ENCODE results near the gene GRM8.
"Not testable (repeated sequence)": the region's sequence is repeated elsewhere in the genome, so short reads cannot be mapped to it uniquely, and the experiment has no call there.

GRM8 gene

GRCh38 chr7:126702242-126703016 lies 550.3 kb downstream of the GRM8 start:
- no peak for DNase-seq

DNA sequence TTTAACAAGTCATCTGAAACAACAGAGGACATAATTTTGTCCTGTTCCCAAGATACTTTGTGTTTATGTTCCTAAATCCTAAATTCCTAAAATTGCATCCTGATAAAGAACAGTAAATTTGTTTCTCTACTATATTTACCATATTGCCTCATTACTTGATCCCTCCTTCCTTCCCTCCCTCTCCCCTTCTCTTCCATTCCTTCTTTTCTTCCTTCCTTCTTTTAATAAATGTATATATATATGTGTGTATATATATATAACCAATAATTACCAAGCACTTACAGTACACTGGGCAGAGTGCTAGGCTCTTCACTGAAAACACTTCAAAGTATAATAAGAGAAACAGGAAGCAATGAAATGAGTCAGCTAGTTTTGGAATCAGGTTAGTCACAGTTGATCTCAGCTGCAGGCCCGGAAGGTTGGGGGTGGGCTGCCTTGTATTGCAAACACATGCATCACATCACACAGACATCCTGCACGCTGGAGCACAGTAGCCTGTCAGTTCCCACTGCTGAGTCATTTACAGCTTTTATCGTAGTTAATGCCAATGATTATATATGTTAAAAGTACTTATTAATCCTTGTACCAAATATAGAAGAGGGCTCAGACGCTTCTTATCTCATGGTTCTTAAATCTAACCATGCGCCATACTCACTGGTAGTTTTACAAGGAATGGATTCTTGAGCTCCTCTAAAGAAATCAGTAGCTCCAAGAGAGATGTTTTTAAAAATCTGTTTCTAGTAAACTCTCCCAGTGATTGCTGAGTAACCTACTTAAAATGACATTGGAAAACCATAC lies 551.7 kb downstream of the GRM8 start:
- peak; percentile 60 to 63 for DNase-seq

DNA sequence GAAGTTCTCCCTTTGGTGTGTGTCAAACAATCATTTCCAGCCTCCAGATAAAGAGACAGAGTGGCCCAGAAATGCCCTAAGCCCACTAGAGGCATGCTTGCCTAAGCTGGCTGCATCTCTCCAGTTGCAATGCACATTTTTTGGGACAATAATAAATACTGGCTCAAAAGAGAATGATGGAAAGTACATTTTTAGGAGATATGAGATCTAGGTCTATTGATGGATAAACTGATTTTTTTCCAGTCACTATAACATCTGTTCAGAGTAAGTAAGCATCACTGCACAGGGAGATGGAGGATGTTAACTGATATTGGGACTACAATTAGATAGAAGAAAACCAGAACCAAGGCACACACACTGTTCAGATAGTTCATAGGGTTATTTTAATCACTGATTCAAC lies 553.0 kb downstream of the GRM8 start:
- no peak for DNase-seq

DNA sequence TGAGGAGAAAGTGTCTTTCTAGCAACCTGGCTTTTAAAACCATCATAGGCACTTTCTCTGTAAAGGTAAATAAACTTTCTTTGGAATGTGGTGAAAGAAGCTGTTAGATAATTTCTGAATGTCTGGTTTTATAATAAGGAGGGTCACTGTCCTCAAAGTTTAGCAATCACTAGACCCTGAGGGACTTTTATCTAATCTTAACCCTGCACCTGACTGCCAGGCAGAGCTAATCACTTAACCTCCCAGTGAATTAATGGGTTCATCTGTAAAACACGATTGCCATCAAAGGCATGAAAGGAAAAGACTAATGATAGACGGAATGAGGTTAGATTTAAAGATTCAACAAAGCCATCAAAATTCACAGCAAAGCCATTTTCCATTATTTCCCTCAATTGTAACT lies 553.8 kb downstream of the GRM8 start:
- no peak for DNase-seq

DNA sequence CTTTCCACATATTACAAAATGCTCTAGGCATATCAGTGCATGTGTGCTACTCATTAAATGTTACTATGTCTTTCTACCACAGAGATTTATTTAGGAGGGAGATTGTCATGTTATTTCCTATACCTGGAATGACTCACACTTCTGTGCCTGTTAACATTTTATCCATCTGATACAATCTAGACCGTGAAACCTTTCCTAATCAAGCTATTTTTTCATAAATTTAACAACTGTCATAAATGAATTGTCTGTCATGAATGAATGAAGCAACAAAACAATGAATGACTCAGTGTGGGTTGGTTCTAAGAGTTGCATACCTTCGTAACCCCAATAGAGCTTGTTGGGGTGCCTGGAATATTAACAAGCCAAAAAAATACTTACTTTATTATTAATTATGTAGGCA lies 554.3 kb downstream of the GRM8 start:
- DNase-seq: no peak

DNA sequence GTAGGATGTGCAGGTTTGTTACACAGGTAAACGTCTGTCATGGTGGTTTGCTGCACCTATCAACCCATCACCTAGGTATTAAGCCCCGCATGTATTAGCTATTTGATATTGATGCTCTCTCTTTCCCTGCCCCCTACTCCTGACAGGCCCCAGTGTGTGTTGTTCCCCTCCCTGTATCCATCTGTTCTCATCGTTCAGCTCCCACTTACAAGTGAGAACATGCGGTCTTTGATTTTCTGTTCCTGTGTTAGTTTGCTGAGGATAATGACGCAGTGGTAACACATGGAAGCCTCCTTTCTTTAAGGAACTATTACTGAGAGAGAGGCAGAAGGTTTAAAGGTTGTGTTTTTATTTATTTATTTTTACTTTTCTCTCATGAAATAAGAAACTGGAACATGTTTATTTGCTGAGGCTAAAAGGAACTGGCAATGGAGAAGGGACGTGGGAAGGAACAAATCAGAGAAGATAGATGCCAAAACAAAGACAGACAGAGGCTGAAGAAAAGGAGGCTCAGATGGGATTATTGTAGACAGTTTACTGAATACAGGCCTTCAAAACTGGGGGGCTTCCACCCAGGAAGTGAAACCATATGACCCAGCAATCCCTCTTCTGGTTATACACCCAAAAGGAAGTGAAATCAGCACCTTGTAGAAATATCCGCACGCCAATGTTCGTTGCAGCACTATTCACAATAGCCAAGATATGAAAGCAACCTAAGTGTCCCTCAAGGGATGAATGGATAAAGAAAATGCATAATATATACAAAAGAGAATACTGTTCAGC lies 556.3 kb downstream of the GRM8 start:
- no peak for DNase-seq

DNA sequence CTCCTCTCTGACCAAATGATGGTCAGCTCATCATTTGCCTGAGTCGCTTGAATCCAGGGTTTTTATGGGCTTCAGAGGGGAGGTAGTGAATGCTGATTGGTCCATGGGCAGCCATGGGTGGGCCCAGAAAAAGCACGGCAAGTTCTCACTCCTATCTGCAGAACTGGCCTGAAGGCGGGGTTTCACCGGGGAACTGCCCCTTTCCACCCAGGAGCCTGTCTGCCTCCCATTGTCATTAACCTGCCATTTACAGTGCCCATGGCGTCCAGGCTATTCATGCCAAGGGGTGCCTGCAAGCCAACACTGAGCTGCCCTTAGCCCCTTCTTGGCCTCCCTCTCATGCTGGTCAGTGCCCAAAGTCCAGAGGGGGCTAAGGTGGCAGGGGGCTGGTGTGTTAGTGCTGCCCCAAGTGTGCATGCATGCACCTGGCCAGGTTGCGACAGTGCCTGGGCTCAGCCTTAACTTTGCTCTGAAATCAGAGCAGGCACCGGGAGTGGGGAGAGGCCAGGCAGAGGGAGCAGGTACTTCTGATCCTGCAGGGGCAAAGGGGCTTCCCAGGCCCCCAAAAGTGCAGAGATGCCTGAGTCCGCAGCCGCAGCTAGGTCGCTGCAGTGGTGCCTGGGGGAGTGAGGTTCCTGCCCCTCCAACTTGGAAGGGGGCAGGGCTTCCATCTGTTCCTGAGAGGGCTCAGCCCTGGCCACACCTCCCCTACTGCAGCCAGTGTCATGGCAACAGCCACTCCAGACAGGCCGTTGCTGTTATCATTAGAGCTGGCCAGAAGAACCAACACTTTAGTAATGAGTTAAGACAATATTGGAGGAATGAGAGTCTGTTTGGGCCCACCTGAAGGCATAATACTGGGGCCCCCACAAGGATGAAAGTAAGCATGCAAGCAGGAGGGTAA lies 561.6 kb downstream of the GRM8 start:
- no peak for DNase-seq

DNA sequence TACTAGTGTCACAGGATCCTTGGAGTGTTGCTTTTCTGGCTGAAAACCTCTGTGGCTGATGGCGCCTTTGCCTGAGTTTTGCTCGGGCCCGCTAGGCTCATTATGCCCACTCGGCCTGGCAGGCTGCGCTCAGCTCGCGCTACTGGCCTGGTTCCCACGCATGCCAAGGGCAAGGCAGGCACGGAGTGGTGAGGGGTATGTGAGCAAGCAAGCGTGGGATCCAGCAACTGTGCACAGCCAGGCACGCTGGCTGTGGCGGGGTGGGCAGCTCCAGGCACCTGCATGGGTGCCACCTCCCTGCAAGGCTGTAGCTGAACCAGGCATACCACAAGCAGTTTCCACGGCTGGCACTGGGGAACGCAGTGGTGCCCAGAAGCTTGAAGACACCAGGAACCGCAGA lies 562.6 kb downstream of the GRM8 start:
- DNase-seq: no peak

DNA sequence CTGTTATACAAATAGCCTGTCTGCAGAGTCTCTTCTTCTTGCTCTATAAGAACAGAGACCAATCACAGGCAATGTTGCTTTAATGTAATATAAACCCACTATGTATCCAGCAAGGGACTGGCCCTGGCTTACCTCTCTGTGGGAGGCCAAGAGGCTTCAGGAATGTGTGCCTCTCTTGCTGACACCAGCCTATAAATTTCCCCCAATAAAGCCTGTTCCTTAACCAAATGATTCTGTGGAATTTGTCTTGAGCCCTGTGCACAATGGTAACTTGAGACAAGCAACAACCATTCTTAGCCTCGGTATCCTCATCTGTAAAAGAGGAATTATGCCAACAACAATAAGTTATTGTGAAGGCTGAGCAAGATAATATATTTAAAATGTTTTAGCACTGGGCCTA lies 563.7 kb downstream of the GRM8 start:
- no peak for DNase-seq

- no peak for DNase-seq
Observed at GRCh38 chr7:126686474-126686873, 566.3 kb downstream of the GRM8 start.

DNA sequence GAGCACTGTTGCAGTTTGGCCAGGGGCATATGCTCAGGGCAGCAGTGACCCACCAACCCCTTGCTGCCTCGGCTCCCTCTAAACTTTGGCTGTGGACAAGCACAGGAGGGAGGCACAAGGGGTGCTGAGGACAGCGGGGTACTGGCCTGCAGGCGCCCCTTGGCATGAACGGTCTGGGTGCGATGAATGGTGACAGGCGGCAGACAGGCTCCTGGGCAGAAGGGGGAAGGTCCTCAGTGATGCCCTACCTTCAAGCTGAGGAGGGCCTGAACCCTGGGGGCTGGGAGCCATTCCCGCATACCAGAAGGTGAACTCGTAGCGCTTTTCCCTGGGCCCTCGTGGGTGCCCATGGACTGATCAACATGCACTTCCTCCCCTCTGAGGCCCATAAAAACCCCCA lies 567.1 kb downstream of the GRM8 start:
- DNase-seq: no peak

DNA sequence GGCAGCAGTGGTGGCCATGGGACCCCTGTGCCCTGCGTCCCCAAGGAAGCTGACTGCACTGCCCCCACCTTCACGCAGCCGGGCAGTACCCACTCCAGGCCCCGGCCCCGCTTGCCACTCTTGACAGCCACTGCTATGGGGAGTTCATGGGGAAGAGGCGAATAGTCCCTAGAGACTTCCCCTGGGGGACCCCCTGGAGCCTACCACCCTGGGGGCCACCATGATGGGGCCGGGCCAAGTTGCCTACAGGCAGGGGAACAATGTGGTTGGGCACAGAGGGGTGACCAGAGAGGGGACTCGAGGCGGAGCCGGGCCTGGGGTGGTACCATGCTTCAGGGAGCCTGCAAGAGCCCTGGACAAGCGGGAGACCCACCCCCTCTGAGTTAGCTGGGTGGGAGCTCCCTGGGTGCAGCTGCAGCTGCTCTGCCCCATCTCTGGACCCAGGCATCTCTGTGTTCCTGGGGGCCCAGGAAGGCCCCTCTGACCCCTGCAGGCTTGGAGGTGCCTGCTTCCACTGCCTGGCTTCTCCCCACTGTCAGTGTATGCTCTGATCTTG lies 567.6 kb downstream of the GRM8 start:
- no peak for DNase-seq

DNA sequence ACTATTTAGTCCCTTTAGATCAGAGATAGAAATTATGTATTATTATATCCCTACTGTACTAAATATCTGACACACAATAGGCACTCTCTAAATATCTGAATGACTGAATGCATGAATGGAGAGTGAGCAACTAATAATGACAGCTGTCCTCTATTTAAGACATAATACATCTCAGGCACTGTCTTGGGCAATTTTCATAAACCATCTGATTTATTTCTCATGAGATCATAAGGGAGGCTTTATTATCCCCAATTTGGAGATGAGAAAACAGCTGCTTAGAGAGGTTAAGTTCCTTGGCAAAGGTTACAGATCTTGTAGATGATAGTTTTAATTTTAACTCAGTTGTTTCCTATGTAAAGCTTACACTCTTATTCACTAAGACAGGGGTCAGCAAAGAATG lies 570.6 kb downstream of the GRM8 start:
- DNase-seq: no peak

- DNase-seq: not testable (repeated sequence)
Observed at GRCh38 chr7:126668762-126669161, 584.0 kb downstream of the GRM8 start.

DNA sequence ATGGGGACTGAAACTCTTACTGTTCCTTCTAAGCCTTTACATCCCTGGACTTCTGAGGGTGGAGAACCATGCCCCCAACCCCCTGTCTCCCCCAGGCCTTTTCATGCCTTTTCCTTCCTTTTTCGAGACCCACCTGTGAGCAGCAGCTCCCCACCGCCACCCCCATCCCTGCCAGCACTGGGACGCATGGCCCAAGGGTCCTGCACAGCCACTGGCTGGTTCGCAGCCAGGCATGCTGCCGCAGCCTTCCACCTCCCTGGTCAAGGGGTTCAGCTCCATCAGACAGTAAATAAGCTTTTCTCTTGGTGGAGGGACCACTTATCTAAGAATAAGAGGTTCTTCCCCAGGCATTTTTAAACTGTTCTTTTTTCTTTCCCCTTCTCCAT lies 584.4 kb downstream of the GRM8 start:
- no peak for DNase-seq

DNA sequence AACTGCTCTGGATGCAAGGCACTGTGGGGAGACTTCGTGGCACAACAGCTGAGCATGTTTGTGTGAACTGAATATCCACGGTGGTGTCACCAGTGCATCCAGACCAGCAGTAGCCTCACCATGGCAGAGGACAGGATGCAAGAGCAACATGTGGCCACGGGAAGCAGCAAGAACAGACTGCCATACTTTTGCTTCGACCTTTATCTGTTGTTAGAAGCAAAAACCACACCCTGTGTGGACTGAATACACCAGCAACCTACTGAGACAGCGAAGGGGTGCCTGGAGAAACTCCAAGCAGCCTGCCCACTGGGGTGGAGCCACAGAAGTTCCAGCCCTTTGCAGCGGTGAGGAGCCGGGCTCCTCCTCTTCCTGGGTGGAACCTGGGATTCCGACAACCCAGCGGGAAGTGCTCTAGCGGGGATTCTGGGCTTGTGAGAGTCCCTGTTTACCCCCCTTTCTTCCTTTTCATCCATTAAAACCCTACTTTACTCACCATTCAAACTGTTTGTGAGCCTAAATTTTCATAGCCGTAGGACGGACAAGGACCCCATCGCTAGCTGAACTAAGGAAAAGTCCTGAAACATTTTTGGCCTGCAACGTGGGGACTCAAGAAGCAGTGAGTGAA lies 584.9 kb downstream of the GRM8 start:
- no peak for DNase-seq

DNA sequence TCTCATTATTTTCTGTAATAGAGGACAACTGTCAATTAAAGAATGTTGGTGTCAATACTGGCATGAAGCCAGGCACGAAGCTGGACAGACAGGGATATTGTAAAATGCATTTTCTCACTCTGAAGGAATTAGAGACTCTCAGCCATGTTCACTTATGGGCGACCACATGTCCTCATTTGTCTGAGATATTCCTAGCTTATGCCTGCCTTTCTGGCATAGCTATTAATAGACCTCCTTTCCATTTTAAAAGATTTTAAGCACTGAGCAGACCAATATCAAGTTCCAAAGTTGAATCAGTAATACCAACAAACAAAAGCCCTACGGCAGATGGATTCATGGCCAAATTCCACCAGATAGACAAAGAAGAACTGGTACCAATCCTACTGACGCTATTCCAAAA lies 589.9 kb downstream of the GRM8 start:
- DNase-seq: no peak

DNA sequence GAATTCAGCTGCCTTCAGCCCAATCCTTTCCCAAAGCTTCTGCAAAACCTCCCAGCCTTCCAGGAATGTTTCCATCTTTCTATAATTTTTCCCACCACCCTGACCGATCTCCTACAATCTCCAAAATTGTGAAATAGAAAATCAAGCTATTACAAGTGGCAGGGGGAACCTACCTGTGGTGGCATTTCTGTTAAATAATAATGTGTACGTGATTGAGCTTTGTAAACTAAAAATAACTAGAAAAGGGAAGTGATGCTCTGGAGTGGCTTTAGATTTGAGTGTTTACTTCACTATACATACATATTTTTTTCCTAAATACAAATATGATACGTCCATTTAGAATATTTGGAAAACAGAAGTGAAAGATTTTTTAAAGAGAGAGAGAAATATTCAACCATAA lies 593.6 kb downstream of the GRM8 start:
- no peak for DNase-seq

GRCh38 chr7:126658684-126659083 lies 594.1 kb downstream of the GRM8 start:
- no peak for DNase-seq

GRCh38 chr7:126657599-126658358 lies 595.0 kb downstream of the GRM8 start:
- no peak for DNase-seq

DNA sequence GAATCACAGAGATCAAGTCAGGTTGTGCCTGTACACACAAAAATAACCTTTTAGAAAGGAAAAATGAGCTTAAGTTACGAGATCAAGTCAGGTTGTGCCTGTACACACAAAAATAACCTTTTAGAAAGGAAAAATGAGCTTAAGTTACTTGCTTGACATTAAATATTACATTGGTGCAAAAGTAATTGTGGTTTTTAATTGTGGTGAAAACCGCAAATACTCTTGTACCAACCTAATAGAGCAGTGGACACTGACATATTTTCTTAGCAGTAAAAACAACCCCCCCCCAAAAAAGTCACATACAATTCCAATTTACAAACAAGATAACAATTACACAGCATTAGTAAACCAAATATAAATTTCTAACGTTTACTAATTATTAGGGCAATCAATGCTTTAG lies 595.6 kb downstream of the GRM8 start:
- no peak for DNase-seq
